Ishikawa (cell line): Measurements from ENCODE around the gene TCEAL7.

Experiments used
- CEBPB ChIP-seq: IDR thresholded peaks from 2 replicates; pipeline ENCODE4 v1.6.1; 2012
- CREB1 ChIP-seq: IDR thresholded peaks from 2 replicates; pipeline ENCODE4 v1.6.1; 2012; ENCODE audit warnings: low read depth
- EGR1 ChIP-seq: IDR thresholded peaks from 2 replicates; pipeline ENCODE4 v1.6.1; 2012
- EP300 ChIP-seq: IDR thresholded peaks from 2 replicates; pipeline ENCODE4 v1.6.1; 2012; ENCODE audit warnings: borderline replicate concordance
- FOXM1 ChIP-seq: IDR thresholded peaks from 2 replicates; pipeline ENCODE4 v1.6.1; 2012; ENCODE audit warnings: low read depth, borderline replicate concordance
- NFIC ChIP-seq: IDR thresholded peaks from 2 replicates; pipeline ENCODE4 v1.6.1; 2012
- RAD21 ChIP-seq: IDR thresholded peaks from 2 replicates; pipeline ENCODE4 v1.6.1; 2012; ENCODE audit warnings: low read depth
- TAF1 ChIP-seq: IDR thresholded peaks from 2 replicates; pipeline ENCODE4 v1.6.1; 2012; ENCODE audit warnings: low read depth, mild to moderate bottlenecking
- TCF12 ChIP-seq: IDR thresholded peaks from 2 replicates; pipeline ENCODE4 v1.6.1; 2012; ENCODE audit warnings: low read depth
- TEAD4 ChIP-seq: IDR thresholded peaks from 2 replicates; pipeline ENCODE4 v1.6.1; 2012
- YY1 ChIP-seq: IDR thresholded peaks from 2 replicates; pipeline ENCODE4 v1.6.1; 2012; ENCODE audit warnings: low read depth
- ZBTB7A ChIP-seq: IDR thresholded peaks from 2 replicates; pipeline ENCODE4 v1.6.1; 2012; ENCODE audit warnings: low read depth
- TF ChIP-seq, protein P1 (sequence below): IDR thresholded peaks from 2 replicates; pipeline ENCODE4 v1.6.1; 2012
- TF ChIP-seq, protein P2 (sequence below): IDR thresholded peaks from 2 replicates; pipeline ENCODE4 v1.6.1; 2012; ENCODE audit warnings: low read depth, mild to moderate bottlenecking
- TF ChIP-seq, protein P3 (sequence below): IDR thresholded peaks from 2 replicates; pipeline ENCODE4 v1.6.1; 2012

Gene TCEAL7

DNA sequence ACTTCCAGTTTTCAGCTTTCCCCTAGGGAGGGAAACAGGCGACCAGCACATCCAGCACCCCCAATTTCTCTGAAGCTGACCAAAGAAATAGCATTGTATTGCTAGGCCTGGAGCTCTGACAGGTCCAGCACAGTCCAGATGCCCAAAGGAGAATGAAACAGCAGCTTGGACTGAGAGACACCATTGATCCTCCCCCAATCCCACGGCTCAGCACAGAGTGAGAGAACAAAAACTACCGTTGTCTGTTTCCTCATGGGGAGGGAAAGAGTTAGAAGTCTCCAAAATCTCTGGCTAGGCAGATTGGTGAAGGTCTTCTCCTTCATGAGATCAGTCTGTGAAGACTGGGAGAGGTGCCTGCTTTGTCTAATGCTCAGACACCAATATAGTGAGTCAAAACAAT, 8.6 kb downstream of the TCEAL7 start:
- TF ChIP-seq TEAD4 (no peak), CREB1 (no peak), FOXM1 (no peak), CEBPB (no peak), TCF12 (no peak)
- TF ChIP-seq, protein P1, sequence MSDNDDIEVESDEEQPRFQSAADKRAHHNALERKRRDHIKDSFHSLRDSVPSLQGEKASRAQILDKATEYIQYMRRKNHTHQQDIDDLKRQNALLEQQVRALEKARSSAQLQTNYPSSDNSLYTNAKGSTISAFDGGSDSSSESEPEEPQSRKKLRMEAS: no peak

DNA sequence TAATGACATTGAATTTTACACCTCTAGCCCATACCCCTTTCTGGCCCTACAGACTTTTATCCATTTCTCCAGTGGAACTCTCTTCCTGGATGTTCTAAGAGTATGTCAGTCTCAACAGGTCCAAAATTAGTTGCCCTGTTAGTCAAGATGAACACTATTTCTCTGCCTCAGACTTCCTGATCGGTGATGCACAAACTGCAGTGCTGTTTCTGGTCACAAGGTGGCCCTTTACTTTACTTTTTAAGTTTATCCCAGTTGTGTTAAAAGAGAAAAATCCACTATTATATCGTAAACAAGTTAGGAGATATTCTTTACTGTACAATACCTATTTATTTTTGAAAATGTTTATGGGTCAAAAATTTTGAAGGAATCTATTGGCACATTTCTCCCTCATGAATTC, 13.1 kb downstream of the TCEAL7 start:
- no peak for TF ChIP-seq EP300
- TF ChIP-seq RAD21: peak; percentile 58

DNA sequence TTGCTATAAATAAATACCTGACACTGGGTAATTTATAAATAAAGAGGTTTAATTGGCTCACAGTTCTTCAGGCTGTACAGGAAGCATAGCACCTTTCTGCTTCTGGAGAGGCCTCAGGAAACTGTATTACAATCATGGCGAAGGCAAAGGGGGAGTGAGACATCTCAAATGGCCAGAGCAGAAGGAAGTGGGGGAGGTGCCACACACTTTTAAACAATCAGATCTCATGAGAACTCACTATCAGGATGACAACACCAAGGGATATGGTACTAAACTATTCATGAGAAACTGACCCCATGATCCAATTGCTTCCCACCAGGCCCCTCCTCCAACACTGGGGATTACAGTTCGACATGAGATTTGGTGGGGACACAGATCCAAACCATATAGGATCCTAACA, 14.6 kb downstream of the TCEAL7 start:
- TF ChIP-seq CEBPB: no peak
- no peak for TF ChIP-seq RAD21
- no peak for TF ChIP-seq FOXM1
- no peak for TF ChIP-seq YY1
- TF ChIP-seq, protein P2, sequence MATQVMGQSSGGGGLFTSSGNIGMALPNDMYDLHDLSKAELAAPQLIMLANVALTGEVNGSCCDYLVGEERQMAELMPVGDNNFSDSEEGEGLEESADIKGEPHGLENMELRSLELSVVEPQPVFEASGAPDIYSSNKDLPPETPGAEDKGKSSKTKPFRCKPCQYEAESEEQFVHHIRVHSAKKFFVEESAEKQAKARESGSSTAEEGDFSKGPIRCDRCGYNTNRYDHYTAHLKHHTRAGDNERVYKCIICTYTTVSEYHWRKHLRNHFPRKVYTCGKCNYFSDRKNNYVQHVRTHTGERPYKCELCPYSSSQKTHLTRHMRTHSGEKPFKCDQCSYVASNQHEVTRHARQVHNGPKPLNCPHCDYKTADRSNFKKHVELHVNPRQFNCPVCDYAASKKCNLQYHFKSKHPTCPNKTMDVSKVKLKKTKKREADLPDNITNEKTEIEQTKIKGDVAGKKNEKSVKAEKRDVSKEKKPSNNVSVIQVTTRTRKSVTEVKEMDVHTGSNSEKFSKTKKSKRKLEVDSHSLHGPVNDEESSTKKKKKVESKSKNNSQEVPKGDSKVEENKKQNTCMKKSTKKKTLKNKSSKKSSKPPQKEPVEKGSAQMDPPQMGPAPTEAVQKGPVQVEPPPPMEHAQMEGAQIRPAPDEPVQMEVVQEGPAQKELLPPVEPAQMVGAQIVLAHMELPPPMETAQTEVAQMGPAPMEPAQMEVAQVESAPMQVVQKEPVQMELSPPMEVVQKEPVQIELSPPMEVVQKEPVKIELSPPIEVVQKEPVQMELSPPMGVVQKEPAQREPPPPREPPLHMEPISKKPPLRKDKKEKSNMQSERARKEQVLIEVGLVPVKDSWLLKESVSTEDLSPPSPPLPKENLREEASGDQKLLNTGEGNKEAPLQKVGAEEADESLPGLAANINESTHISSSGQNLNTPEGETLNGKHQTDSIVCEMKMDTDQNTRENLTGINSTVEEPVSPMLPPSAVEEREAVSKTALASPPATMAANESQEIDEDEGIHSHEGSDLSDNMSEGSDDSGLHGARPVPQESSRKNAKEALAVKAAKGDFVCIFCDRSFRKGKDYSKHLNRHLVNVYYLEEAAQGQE: no peak
- TF ChIP-seq, protein P1: no peak
- no peak for TF ChIP-seq EGR1
- no peak for TF ChIP-seq NFIC
- TF ChIP-seq EP300: no peak
- TF ChIP-seq TAF1: no peak
- no peak for TF ChIP-seq CREB1
- no peak for TF ChIP-seq TCF12
- TF ChIP-seq, protein P3, sequence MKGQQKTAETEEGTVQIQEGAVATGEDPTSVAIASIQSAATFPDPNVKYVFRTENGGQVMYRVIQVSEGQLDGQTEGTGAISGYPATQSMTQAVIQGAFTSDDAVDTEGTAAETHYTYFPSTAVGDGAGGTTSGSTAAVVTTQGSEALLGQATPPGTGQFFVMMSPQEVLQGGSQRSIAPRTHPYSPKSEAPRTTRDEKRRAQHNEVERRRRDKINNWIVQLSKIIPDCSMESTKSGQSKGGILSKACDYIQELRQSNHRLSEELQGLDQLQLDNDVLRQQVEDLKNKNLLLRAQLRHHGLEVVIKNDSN: no peak
- no peak for TF ChIP-seq ZBTB7A
- no peak for TF ChIP-seq TEAD4

DNA sequence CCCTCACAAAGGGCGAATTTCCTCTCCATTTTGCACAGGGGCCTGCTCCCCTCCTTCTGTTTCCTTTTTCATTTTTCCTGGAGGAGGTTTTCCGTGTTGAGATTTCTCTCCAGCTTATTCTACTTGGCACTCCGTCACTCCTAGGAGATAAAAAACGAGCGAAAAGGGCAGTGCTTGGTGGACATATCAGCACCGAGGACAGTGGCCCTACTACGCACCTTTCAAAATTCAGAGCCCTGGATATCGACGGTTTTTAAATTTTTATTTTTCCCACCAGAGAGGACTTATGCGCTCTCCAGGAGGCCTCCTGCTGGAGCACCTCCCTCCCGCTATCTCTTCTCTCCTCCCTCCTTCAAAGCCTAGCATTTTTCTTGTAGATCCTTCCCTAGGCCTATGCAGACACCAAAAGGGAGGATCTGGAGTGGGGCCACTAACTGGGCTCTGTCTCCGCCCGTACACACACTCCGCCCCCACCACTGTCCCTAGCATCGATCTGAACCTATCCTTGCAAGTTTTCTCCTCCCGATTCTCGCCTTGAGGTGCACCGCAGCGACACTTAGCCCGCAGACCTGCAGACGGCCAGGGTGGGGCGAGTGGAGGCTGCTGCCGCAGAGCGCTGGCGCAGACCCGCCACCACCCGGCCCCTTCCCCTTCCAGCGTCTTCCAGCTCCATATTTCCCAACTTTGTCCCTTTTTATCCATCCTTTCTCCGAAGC, 17.8 kb downstream of the TCEAL7 start:
- TF ChIP-seq, protein P2: peak; percentile 50; the same call in 1 of the 2 replicates
- no peak for TF ChIP-seq EGR1

DNA sequence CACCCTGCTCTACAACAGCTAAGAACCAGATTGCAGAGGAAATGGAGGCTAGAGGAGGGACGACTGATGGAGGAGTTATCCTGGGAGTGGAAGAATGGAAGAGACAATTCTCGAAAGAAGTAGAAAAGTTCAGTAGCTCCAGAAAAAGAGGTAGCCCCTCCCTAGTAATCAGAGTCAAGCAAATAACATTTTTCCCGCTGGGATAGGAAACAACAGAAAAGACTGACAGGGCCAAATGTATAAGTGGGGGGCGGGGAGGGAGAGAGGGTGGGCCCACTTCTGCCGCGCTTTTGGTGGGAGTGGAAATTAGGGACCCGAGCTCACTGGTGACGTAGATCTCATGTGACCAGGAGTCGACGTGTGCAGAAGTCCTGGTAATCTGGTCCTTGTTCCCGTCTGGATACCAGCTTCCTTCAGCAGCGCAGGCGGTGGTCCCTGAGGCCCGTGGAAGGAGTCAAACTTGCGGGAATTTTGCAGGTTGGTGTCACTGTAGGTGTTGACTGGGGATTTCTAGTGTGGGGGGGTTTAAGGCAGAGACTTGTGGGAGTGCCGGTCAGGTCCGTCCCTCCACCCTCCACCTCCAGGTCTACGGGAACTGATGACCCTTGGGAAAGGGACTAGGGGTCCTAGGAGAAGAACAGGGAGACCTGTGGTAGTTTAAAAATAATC, 26.2 kb downstream of the TCEAL7 start, which contains the start of gene TCEAL9:
TCEAL9 (plus strand) TSS at position 377 of the 669 bp plus-strand sequence. CDS start 1,179 bp downstream, outside the sequence.
- TF ChIP-seq TEAD4 (no peak), CREB1 (peak; percentile 26)
- TF ChIP-seq, protein P3: peak; percentile 69

DNA sequence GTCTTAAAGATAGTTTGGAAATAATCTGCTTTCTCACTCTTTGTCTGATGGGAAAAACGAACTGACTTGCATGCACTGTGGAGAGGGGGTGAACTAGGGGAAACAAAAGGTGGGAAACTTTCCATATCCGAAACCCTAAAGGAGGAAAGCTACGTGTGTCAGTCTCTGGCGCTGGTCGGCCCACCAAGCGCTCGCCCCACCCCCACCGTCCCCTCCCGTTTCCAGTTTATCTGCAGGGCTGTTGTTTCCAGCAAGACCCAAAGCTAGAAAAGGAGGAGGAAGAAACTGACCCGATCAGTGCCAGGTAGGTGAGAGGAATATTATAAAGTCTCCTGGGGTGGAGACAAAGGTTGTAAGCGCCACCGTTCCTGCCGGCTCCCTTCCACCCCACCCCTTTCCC, 26.8 kb downstream of the TCEAL7 start:
- TF ChIP-seq CREB1 (no peak), TAF1 (no peak), EGR1 (no peak), RAD21 (no peak), ZBTB7A (no peak), TEAD4 (no peak), CEBPB (no peak), NFIC (no peak)
- TF ChIP-seq, protein P1: no peak
- TF ChIP-seq, protein P2: no peak
